IMR-90 (cell line): ENCODE measurements around the gene GCNA. TPM values are rescaled to one million over a fixed set of nuclear protein-coding genes. Genes with fewer than 3 reads are reported as not detected.
A peak's percentile ranks its signal among the peaks of the same experiment; 100 is the strongest.

Experiments
- ATAC-seq: fragments of 200-7000 bp; cut with Tn5 transposase; 2 replicates; pipeline ENCODE4 v1.9.1; 2020; ENCODE audit warnings: low read depth, mild to moderate bottlenecking, moderate library complexity
- BruUV-seq: library from RNA; stranded (reverse); fragments of 400-500 nt; replicated peaks from 2 replicates; lab custom pipeline; 2021; lab: Mats Ljungman, UMichigan
- CTCF ChIA-PET: fragments of 300-600 bp; formaldehyde crosslinking; extraction: SDS; loops from one replicate; lab custom pipeline; 2021; ENCODE audit warnings: antibody characterized with exemption; lab: Yijun Ruan, JAX
- POLR2A ChIA-PET: fragments of 300-600 bp; sonication (Branson Sonifier 250); formaldehyde crosslinking; loops from one replicate; lab custom pipeline; 2022; ENCODE audit warnings: antibody characterized with exemption; ENCODE audit not compliant: unreplicated experiment; lab: Charles Lee
- DNase-seq: peaks from one replicate; pipeline ENCODE4 v3.0.0; 2013
- H2AFZ ChIP-seq: replicated peaks from 2 replicates; pipeline ENCODE3; 2013; ENCODE audit warnings: low read length, mild to moderate bottlenecking; ENCODE audit not compliant: poor library complexity
- H2AK5ac ChIP-seq: 2 replicates; pipeline ENCODE4 v1.6.1; 2013; ENCODE audit warnings: low read depth, low read length, inconsistent platforms
- H2AK9ac ChIP-seq: replicated peaks from 2 replicates; pipeline ENCODE3; 2013; ENCODE audit warnings: mild to moderate bottlenecking, low read depth, low read length, moderate library complexity; ENCODE audit not compliant: poor library complexity
- H2BK120ac ChIP-seq: 2 replicates; pipeline ENCODE4 v1.6.1; 2013; ENCODE audit warnings: low read depth, low read length, inconsistent platforms
- H2BK15ac ChIP-seq: 3 replicates; pipeline ENCODE4 v1.6.1; 2013; ENCODE audit warnings: low read depth, low read length, inconsistent platforms
- H2BK20ac ChIP-seq: 2 replicates; pipeline ENCODE4 v1.6.1; 2013; ENCODE audit warnings: low read depth, mild to moderate bottlenecking, inconsistent platforms, low read length, moderate library complexity
- H2BK5ac ChIP-seq: 2 replicates; pipeline ENCODE4 v1.6.1; 2013; ENCODE audit warnings: mild to moderate bottlenecking, low read depth, low read length, inconsistent platforms; ENCODE audit not compliant: poor library complexity, severe bottlenecking
- H3K14ac ChIP-seq: replicated peaks from 2 replicates; pipeline ENCODE4 v1.6.1; 2013; ENCODE audit warnings: low read depth, low read length, inconsistent platforms
- H3K18ac ChIP-seq: 2 replicates; pipeline ENCODE4 v1.6.1; 2013; ENCODE audit warnings: low read depth, low read length, control low read depth
- H3K23ac ChIP-seq: 2 replicates; pipeline ENCODE4 v1.6.1; 2013; ENCODE audit warnings: low read depth, low read length, inconsistent platforms
- H3K27ac ChIP-seq: 2 replicates; pipeline ENCODE4 v1.5.1; 2013; ENCODE audit warnings: mild to moderate bottlenecking, control low read depth, low read length; ENCODE audit not compliant: insufficient read depth
- H3K27me3 ChIP-seq: 2 replicates; pipeline ENCODE4 v1.6.1; 2013; ENCODE audit warnings: low read length; ENCODE audit not compliant: control insufficient read depth, insufficient read depth
- H3K36me3 ChIP-seq: 2 replicates; pipeline ENCODE4 v1.6.1; 2013; ENCODE audit warnings: low read length, mixed read lengths; ENCODE audit not compliant: control insufficient read depth, insufficient read depth
- H3K4ac ChIP-seq: 2 replicates; pipeline ENCODE4 v1.6.1; 2013; ENCODE audit warnings: low read depth, low read length, inconsistent platforms
- H3K4me1 ChIP-seq: 2 replicates; pipeline ENCODE4 v1.6.1; 2013; ENCODE audit warnings: low read length, mixed read lengths; ENCODE audit not compliant: control insufficient read depth, insufficient read depth
- H3K4me2 ChIP-seq: 2 replicates; pipeline ENCODE4 v1.6.1; 2013; ENCODE audit warnings: low read depth, mild to moderate bottlenecking, control low read depth, low read length, moderate library complexity
- H3K4me3 ChIP-seq: 2 replicates; pipeline ENCODE4 v1.5.1; 2013; ENCODE audit warnings: low read depth, mild to moderate bottlenecking, control low read depth, low read length, moderate library complexity; ENCODE audit not compliant: insufficient read depth
- H3K56ac ChIP-seq: 2 replicates; pipeline ENCODE4 v1.6.1; 2013; ENCODE audit warnings: low read length, inconsistent platforms; ENCODE audit not compliant: insufficient read depth; ENCODE audit errors: extremely low read depth
- H3K79me1 ChIP-seq, 2 experiments: 2 replicates each; pipeline ENCODE4 v1.6.1; 2013; ENCODE audit warnings: low read length in 2 of 2, inconsistent platforms in 1 of 2, low read depth in 1 of 2
- H3K9ac ChIP-seq: 2 replicates; pipeline ENCODE4 v1.6.1; 2013; ENCODE audit warnings: low read depth, low read length, control low read depth
- H3K9me1 ChIP-seq: 2 replicates; pipeline ENCODE4 v1.6.1; 2013; ENCODE audit warnings: low read length, inconsistent platforms; ENCODE audit not compliant: insufficient read depth
- H3K9me3 ChIP-seq: 2 replicates; pipeline ENCODE4 v1.6.1; 2013; ENCODE audit warnings: low read length; ENCODE audit not compliant: control insufficient read depth, insufficient read depth
- H4K20me1 ChIP-seq: 2 replicates; pipeline ENCODE4 v1.6.1; 2013; ENCODE audit warnings: low read length, inconsistent platforms; ENCODE audit not compliant: insufficient read depth
- H4K5ac ChIP-seq: 2 replicates; pipeline ENCODE4 v1.6.1; 2013; ENCODE audit warnings: mild to moderate bottlenecking, low read depth, low read length, control low read depth
- H4K8ac ChIP-seq, 2 experiments: 2 replicates each; pipeline ENCODE4 v1.6.1; 2013; ENCODE audit warnings: low read depth in 2 of 2, low read length in 2 of 2, control low read depth in 1 of 2, inconsistent platforms in 1 of 2
- H4K91ac ChIP-seq: 2 replicates; pipeline ENCODE4 v1.6.1; 2013; ENCODE audit warnings: low read depth, low read length, inconsistent platforms; ENCODE audit not compliant: insufficient read depth
- MXI1 ChIP-seq: IDR thresholded peaks from 2 replicates; pipeline ENCODE4 v1.6.1; 2012; ENCODE audit warnings: low read depth, mild to moderate bottlenecking, low read length, moderate library complexity, borderline replicate concordance
- POLR2A ChIP-seq: IDR thresholded peaks from 2 replicates; pipeline ENCODE4 v1.6.1; 2012; ENCODE audit warnings: mild to moderate bottlenecking, low read depth, low read length
- RCOR1 ChIP-seq: IDR thresholded peaks from 2 replicates; pipeline ENCODE4 v1.6.1; 2012; ENCODE audit warnings: mild to moderate bottlenecking, low read length, improper control_type of control experiment; ENCODE audit not compliant: insufficient replicate concordance
- WGBS, 2 experiments: methylation state at CpG; one replicate each; pipeline versions ENCODE4 v1.1.5 to v1.1.7; 2013; ENCODE audit warnings: missing lambda C conversion rate in 2 of 2; ENCODE audit not compliant: insufficient read length in 1 of 2; ENCODE audit errors: extremely low coverage in 2 of 2; 5-methylcytosine and 5-hydroxymethylcytosine counted together
- dilution Hi-C: fragments of 300-500 bp; cut with HindIII; formaldehyde crosslinking; loops from one replicate; pipeline ENCODE4 v1.14.3; 2018; ENCODE audit warnings: low sequenced_read_pairs; ENCODE audit not compliant: unreplicated experiment
- in situ Hi-C: fragments of 300-500 bp; cut with MboI; formaldehyde crosslinking; loops from 3 replicates; pipeline ENCODE4 v1.14.3; 2019; ENCODE audit warnings: low sequenced_read_pairs, inconsistent platforms, mixed read lengths
- intact Hi-C: fragments of 100-400 bp; cut with micrococcal nuclease; formaldehyde crosslinking; loops from 2 replicates; pipeline ENCODE4 v1.10.0; 2022
- polyA plus RNA-seq, 3 experiments: library from polyadenylated mRNA; depleted of rRNA; stranded (reverse); fragments of >200 nt; gene quantifications; 2 replicates each; pipeline ENCODE4 v1.2.3, GENCODE V29; 2012; ENCODE audit warnings: low replicate concordance in 1 of 3
- total RNA-seq: library from RNA; depleted of rRNA; stranded (reverse); fragments of >200 nt; gene quantifications from 2 replicates; pipeline ENCODE4 v1.2.3, GENCODE V29; 2012

Gene GCNA
- total and polyA plus RNA-seq, 2 of the 4 experiments (the other 2 are of a cell fraction) = 0.90 to 1.3 TPM

- CTCF ChIA-PET = no interaction called here
- H3K27me3 ChIP-seq = no peaks in the 10 kb centered on the region; the same call in 1 of the 2 replicates
- H3K27ac ChIP-seq = no peak overlapping the region
- no peak overlapping the region for H3K56ac ChIP-seq
- no peak overlapping the region for H3K9ac ChIP-seq
- DNase-seq (peak; percentile 2), ATAC-seq (no peak)
- no peak overlapping the region for H2BK20ac ChIP-seq
- no peak overlapping the region for H3K4ac ChIP-seq
- H2AK5ac ChIP-seq = no peak overlapping the region
- no peak overlapping the region for H3K23ac ChIP-seq
- H3K18ac ChIP-seq = no peak overlapping the region
- H2BK5ac ChIP-seq = no peak overlapping the region
- H3K36me3 ChIP-seq = peaks cover 31% of the 10 kb centered on the region
- dilution Hi-C loops (no loop called here), intact Hi-C loops (no loop called here), in situ Hi-C loops (no loop called here)
- TF ChIP-seq RCOR1 = no peak
- no peak for TF ChIP-seq POLR2A
- no peak for TF ChIP-seq MXI1
- H3K4me2 ChIP-seq = no peak overlapping the region
- no peak overlapping the region for H2AFZ ChIP-seq
- no peak overlapping the region for H3K14ac ChIP-seq
- H3K9me1 ChIP-seq = no peaks in the 10 kb centered on the region
- H4K20me1 ChIP-seq = no peaks in the 10 kb centered on the region
- POLR2A ChIA-PET = no interaction called here
- H4K5ac ChIP-seq = no peak overlapping the region
- no peaks in the 10 kb centered on the region for H3K79me1 ChIP-seq
- WGBS, 2 experiments = 88% methylated on average over 21 of the region's 33 CpGs; no CpG with 5 or more reads in 1 of the 2 experiments
- H4K91ac ChIP-seq = no peak overlapping the region
- H2BK15ac ChIP-seq = no peak overlapping the region
- H2BK120ac ChIP-seq = no peak overlapping the region
- no peaks in the 10 kb centered on the region for H3K4me1 ChIP-seq
- BruUV-seq = no TSS peak
- peaks cover 13% of the 10 kb centered on the region for H3K9me3 ChIP-seq
- H2AK9ac ChIP-seq = no peak overlapping the region
- no peak overlapping the region for H4K8ac ChIP-seq
- no peak overlapping the region for H3K4me3 ChIP-seq
Observed at GRCh38 chrX:71603618-71604017, 25.4 kb downstream of the GCNA start.
